ENCODE measurements around the gene OR5H15. TPM values are rescaled to one million over a fixed set of nuclear protein-coding genes. Genes with fewer than 3 reads are reported as not detected.

Gene OR5H15
- total RNA-seq = not detected in 2 replicates

DNA sequence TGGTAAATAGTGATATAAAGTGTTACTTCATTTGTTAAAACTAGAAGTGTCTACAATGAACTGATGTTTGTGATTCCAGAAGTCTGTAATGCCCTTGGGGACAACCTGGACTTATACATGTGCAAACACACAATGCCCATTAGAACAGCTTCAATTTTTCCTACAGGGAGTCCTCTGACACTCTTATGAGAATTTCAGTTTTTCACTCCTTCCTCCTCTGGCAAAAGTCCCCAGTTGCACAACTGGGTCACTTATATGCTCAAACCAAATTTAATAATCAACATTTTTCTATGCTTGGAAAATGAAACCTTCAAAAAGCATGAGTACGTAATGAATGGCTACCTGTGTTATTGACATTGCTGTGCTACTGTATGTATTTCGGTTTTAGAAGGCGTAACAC lies at the start of gene OR5H15:
TSS of gene OR5H15 (plus strand) at position 301 of the 400 bp plus-strand sequence. CDS start 2,004 bp downstream, outside the sequence.

DNA sequence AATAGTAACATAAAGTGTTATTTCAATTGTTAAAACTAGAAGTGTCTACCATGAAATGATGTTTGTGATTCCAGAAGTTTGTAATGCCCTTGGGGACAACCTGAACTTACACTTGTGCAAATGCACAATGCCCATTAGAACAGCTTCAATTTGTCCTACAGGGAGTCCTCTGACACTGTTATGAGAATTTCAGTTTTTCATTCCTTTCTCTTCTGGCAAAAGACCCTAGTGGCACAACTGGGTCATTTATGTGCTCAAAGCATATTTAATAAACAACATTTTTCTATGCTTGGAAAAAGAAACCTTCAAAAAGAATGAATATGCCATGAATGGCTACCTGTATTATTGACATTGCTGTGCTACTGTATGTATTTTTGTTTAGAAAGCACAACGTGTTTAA lies 36.1 kb upstream of the OR5H15 start, which contains the start of gene OR5H1:
TSS of gene OR5H1 (plus strand) at position 301 of the 400 bp plus-strand sequence. CDS start 1,977 bp downstream, outside the sequence.

DNA sequence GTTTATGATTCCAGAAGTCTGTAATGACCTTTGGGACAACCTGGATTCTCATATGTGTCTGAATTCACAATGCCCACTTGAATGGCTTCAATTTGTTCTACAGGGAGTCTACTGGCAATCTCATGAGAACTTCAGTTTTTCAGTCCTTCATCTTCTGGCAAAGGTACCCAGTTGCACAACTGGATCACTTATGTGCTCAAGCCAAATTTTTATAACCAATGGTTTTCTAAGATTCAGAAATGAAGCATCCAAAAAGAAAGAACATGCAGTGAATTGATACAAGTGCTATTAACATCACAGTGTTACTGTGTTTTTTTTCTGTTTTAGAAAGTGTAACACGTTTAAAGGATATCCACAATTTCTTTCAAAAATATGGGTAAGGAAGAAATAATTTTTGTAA lies 19.3 kb upstream of the OR5H15 start, which contains the start of gene OR5H14:
TSS of gene OR5H14 (plus strand) at position 301 of the 400 bp plus-strand sequence. CDS start 1,907 bp downstream, outside the sequence.

Other genes with a start within 250 kb of the OR5H15 start
- gene RIOX2, start 194.3 kb upstream of the OR5H15 start, total RNA-seq = 33.4 and 45.9 TPM in 2 replicates
- gene GABRR3, start 131.4 kb upstream of the OR5H15 start, total RNA-seq = not detected in 2 replicates
- gene OR5AC2, start 79.5 kb upstream of the OR5H15 start, total RNA-seq = not detected in 2 replicates
- gene OR5H1, start 36.0 kb upstream of the OR5H15 start, total RNA-seq = not detected in 2 replicates
- gene OR5H14, start 19.2 kb upstream of the OR5H15 start, total RNA-seq = not detected in 2 replicates
- not detected in 2 replicates for gene OR5H6, start 97.5 kb downstream of the OR5H15 start, total RNA-seq
- not detected in 2 replicates for gene OR5H2, start 115.8 kb downstream of the OR5H15 start, total RNA-seq
- not detected in 2 replicates for gene OR5K4, start 187.2 kb downstream of the OR5H15 start, total RNA-seq
- gene OR5K3, start 224.0 kb downstream of the OR5H15 start, total RNA-seq = not detected in 2 replicates

Measured in subcutaneous preadipocyte (primary cell).